Activated naive CD4-positive, alpha-beta T cell treated with Interleukin-2 at 50 U/mL for 16 hours (primary cell): ENCODE results near the gene SCART1.
"Not testable (repeated sequence)": the region's sequence is repeated elsewhere in the genome, so short reads cannot be mapped to it uniquely, and the experiment has no call there.

ENCODE experiments used
- DNase-seq: peaks from one replicate; pipeline ENCODE4 v3.0.0-alpha.2; 2020

SCART1 gene

DNA sequence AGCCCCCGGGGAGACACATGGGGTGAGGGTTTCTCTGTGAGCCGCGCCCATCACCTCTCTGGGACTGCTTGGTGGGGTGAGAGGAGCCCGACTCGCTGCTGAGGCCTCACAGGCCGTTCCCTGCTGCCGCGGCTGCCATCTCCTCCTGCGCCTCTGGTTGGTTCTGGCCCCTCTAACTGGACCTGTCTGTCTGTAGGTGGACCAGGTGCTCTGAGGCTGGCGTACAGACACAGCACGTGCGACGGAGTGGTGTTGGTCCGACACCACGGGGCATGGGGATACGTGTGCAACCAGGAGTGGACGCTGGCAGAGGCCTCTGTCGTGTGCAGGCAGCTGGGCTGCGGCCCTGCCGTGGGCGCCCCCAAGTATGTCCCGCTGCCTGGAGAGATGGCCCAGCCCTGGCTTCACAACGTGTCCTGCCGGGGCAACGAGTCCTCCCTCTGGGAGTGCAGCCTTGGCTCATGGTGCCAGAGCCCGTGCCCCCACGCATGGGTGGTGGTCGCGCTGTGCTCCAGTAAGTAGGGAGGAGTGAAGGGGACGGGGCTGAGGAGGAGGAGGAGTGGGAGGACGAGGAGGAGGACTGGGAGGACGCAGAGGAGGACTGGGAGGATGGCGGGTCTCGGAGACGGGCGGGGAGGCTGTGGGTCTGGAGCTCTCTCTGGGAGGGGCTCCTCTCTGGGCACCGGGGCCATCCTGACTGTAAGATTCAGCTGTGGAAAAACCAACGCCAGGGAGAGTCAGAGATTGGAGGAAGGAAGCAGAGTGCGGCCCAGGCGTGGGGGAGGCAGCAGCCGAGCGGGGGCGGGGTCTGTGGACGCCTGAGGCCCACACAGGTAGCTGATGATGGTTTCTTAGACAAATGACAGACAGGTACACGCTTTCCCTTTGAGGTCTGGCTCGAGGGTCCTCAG lies 2.6 kb downstream of the SCART1 start:
- DNase-seq, result no peak

DNA sequence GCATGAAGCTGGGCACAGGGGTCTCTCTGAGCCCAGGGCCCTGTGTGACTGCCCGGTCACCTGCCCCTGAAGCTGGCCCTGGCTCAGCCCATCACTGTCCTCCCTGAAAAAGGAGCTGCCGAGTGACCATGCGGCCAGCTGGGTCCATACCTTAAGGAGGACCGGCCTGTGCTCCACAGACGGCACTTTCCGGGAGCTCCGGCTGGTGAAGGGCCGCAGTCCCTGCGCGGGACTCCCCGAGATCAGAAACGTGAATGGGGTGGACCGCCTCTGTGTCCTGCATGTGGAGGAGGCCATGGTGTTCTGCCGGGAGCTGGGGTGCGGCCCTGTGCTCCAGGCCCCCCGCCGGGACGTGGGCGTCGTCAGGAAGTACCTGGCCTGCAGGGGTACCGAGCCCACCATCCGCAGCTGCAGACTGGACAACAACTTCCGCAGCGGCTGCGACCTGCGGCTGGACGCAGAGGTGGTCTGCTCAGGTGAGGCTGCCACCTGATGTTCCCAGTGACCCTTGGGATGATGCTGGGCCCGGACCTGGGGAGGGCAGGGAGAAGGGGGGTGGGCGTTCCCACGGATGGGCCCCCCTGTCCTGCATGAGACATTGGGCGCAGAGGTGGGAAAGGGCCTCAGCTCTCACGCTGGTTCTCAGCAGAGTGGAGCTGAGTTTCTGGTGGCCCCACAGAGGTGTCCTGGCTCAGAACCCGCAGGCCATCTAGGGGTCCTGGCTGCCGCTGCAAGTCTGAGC lies 3.5 kb downstream of the SCART1 start:
- DNase-seq, result no peak

DNA sequence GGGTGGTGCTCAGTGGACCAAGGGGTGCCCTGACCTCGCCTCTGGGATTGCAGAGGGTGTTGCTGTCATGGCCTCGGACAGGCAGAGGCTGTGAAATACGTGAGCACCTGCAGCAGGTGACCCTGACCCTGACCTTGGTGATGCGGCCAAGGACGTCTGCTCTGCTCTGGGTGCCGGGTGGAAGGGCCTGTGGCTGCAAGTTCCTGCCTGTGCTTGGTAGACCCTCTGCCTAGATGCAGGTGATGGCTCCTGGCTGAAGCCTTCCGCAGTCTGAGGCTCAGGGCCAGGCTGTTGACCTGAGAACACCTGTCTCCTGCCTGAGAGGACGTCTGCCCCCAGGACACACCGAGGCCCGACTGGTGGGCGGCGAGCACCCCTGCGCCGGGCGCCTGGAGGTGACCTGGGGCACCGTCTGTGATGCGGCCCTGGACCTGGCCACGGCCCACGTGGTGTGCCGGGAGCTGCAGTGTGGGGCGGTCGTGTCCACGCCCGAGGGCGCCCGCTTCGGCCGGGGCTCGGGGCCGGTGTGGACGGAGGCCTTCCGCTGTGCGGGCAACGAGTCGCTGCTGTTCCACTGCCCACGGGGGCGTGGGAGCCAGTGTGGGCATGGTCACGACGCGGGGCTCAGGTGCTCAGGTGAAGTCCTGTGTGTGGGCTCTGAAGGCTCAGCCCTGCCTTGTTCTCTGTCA lies 4.4 kb downstream of the SCART1 start:
- no peak for DNase-seq

DNA sequence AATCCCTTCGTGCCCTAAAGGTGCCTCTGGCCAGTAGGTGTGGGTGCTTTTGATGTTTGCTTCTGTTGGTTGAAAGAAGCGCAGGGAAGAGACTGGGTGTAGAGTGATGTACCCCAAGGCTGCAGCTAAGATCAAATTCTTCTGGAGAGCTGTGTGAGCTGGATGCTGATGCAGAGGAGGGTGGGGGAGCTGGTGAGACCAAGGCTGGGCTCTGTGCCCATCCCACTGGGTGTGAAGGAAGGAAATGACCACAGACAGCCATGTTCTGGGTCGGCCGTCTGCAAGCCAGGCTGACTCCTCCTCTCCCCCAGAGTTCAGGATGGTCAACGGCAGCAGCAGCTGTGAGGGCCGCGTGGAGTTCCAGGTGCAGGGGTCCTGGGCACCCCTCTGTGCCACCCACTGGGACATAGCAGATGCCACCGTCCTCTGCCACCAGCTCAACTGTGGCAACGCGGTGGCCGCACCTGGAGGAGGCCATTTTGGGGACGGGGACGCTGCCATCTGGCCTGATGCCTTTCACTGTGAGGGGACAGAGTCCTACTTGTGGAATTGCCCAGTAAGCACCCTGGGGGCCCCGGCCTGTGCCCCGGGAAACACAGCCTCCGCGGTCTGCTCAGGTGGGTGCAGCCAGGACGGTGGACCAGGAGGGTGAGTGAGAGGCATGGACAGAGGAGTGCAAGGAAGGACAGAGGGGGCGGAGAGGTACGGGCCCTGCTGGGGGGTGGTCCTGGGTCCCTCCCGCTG lies 5.1 kb downstream of the SCART1 start:
- DNase-seq, result no peak

GRCh38 chr10:133459454-133460207 lies 5.9 kb downstream of the SCART1 start:
- no peak for DNase-seq

- no peak for DNase-seq
Observed at GRCh38 chr10:133460208-133460769, 6.5 kb downstream of the SCART1 start.

DNA sequence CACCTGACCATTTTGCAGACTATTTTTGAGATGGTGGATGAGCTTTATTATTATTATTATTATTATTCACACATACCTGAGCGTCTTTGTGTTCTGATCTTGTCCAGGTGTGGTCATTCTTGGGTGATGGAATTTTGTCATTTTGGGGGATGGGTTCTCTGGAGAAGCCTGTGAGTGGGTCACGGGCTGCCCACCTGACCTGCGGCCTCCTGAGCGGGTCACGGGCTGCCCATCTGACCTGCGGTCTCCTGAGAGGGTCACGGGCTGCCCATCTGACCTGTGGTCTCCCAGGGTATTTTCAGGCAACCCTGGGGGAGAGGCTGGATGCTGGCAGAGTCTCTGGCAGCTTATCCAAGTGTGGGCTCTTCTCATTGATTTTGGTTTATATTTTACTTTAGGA lies 7.3 kb downstream of the SCART1 start:
- DNase-seq, result no peak

DNA sequence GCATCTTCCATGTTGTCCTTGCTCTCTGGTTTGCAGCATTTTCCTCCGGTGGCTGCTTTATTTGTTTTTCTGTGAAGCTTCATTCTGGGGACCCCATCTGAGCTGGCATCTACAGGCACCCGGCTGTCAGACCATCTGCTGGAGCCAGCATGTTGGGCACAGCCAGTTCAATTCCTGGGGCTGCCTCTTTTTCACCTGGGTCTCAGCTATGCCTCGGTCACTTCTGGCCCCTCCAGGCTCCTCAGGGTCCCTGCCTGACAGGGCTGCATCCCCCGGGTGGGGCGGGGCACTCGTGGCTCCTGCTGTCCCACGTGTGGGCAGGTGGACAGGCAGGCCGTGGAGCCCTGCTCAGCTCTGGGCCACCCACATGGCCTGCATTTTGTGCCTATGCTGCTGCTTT lies 8.1 kb downstream of the SCART1 start:
- no peak for DNase-seq

DNA sequence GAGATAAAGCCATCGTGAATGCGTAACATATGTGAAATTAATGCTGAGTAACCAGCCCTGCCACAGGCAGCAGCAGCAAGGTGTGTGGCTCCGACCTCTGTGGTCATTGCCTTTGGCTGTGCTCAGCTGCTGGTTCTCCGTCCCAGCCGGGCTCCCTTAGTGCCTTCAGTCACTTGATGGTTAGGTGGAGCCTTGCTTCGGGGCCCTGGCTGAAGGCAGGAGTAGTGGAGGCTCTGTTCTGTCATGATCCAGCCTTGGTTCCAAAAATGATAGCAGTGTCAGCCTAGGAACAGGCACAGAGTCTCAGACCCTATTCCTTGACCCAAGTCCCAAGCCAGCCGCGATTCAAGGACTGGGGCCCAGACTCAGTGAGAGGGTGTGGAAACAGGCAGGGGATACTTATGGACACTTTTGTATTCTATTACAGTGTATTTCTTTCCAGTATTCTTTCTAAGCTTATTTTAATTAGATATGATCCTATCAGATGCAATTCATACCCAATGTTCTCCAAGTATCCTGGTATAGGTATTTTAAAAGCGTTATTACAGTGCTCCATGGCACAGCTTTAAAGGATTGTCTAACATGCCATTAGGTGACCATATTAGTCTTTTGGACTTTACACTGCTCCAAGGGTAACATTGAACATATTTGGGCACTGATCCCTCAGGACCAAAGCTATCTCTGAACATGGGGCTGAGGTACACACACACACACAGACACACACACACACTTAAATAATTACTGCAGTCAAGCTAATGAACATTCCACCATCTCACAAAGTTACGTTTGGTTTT lies 9.0 kb downstream of the SCART1 start:
- no peak for DNase-seq

DNA sequence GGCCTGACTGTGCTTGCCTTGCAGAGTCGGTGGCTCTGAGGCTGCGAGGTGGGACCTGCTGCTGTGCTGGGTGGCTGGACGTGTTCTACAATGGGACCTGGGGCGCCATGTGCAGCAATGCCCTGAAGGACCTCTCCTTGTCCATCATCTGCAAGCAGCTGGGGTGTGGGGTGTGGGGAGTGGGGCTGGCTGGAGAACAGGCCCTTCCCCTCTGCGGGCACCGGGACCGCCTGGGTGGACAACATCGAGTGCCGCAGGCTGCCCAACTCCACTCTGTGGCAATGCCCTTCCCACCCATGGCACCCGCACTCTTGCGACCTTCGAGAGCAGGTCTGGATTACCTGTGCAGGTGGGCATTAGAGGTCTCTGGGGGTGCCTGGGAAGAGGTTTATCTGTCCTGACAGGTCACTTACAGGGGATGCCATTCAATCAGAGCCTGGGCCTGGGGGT lies 10.9 kb downstream of the SCART1 start:
- DNase-seq, result no peak

DNA sequence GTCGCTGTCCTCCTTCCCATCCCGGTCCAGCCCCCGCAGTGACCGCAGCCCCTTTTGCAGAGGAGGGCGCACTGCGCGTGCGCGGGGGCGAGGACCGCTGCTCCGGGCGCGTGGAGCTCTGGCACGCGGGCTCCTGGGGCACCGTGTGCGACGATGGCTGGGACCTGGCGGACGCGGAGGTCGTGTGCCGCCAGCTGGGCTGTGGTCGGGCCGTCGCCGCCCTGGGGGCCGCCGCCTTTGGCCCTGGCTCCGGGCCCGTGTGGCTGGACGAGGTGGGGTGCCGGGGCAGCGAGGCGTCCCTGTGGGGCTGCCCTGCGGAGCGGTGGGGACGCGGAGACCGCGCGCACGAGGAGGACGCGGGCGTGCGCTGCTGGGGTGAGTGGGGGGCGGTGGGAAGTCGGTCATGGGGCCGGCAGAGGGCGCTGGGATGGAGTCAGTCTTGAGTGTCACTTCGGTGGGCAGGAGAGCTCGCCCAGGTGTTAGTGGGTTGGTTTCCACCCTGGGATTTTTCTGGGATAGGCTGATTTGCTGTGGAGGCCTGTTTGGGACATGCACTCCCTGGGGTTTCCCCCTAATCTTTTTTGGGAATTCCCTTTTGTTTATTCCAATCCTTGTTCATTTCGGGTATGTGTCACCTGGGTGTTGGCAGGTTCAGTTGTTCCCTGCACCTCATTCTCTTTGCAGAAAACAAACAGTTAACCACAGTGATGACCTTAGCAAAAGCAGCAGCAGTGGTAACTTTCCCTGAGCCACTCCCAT lies 11.6 kb downstream of the SCART1 start:
- no peak for DNase-seq

GRCh38 chr10:133465950-133466474 lies 12.3 kb downstream of the SCART1 start:
- DNase-seq, result no peak

GRCh38 chr10:133466683-133467275 lies 13.0 kb downstream of the SCART1 start:
- no peak for DNase-seq

GRCh38 chr10:133467286-133467911 lies 13.7 kb downstream of the SCART1 start:
- DNase-seq, result no peak

- DNase-seq, result not testable (repeated sequence)
Observed at GRCh38 chr10:133469205-133469604, 15.5 kb downstream of the SCART1 start.

- no peak for DNase-seq
Observed at GRCh38 chr10:133471300-133472109, 17.8 kb downstream of the SCART1 start.

GRCh38 chr10:133473270-133473669 lies 19.5 kb downstream of the SCART1 start:
- DNase-seq, result no peak

DNA sequence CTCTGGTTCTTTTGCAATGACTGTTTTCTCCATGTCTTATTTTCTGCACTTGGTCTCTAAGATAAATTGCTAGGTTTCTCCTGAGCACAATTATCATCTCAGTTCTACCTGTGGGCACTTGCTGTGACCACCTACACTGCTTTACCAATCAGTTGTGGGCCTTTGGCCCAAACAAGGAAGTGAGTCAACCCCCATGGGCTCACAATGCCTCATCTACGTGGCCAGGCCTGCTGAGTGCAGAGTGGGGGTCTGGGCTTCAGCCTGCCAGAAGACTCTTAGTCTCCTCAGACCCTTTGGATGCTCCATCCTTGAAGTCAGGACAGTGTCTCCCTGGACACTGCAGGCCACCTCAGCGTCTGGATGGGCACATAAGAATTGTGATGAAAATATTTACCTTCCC lies 20.3 kb downstream of the SCART1 start:
- DNase-seq, result no peak
